ENCODE measurements around the gene DNAH6.

DNAH6 gene

GRCh38 chr2:84491741-84492140, 24.6 kb upstream of the DNAH6 start:
- TF ChIP-seq ZFX (IDR thresholded peaks at IDR 0.05; ENCODE audit: borderline replicate concordance) = no peak
- TF ChIP-seq, protein P1, sequence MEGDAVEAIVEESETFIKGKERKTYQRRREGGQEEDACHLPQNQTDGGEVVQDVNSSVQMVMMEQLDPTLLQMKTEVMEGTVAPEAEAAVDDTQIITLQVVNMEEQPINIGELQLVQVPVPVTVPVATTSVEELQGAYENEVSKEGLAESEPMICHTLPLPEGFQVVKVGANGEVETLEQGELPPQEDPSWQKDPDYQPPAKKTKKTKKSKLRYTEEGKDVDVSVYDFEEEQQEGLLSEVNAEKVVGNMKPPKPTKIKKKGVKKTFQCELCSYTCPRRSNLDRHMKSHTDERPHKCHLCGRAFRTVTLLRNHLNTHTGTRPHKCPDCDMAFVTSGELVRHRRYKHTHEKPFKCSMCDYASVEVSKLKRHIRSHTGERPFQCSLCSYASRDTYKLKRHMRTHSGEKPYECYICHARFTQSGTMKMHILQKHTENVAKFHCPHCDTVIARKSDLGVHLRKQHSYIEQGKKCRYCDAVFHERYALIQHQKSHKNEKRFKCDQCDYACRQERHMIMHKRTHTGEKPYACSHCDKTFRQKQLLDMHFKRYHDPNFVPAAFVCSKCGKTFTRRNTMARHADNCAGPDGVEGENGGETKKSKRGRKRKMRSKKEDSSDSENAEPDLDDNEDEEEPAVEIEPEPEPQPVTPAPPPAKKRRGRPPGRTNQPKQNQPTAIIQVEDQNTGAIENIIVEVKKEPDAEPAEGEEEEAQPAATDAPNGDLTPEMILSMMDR (IDR thresholded peaks at IDR 0.05) = no peak

GRCh38 chr2:84492571-84492970, 23.7 kb upstream of the DNAH6 start:
- TF ChIP-seq, protein P1 (IDR thresholded peaks at IDR 0.05) = 0 out of 2 replicates have a peak, but pooled peaks have one; percentile 8
- TF ChIP-seq ZFX (IDR thresholded peaks at IDR 0.05; ENCODE audit: borderline replicate concordance) = no peak
- H3K27ac ChIP-seq = no peak overlapping the region

More at GRCh38 chr2:84491741-84492140, 24.6 kb upstream of the DNAH6 start:
- H3K27ac ChIP-seq = no peak overlapping the region

- no peak overlapping the region for H3K27ac ChIP-seq
- no peak for TF ChIP-seq ZFX (IDR thresholded peaks at IDR 0.05; ENCODE audit: borderline replicate concordance)
- TF ChIP-seq, protein P1 (IDR thresholded peaks at IDR 0.05) = no peak
Observed at GRCh38 chr2:84493514-84493913, 22.8 kb upstream of the DNAH6 start.

- H3K27ac ChIP-seq = no peak overlapping the region
- TF ChIP-seq ZFX (IDR thresholded peaks at IDR 0.05; ENCODE audit: borderline replicate concordance) = no peak
- TF ChIP-seq, protein P1 (IDR thresholded peaks at IDR 0.05) = no peak
Observed at GRCh38 chr2:84494070-84494469, 22.2 kb upstream of the DNAH6 start.

GRCh38 chr2:84495539-84496146, 20.7 kb upstream of the DNAH6 start:
- no peak for TF ChIP-seq ZFX (IDR thresholded peaks at IDR 0.05; ENCODE audit: borderline replicate concordance)
- TF ChIP-seq, protein P1 (IDR thresholded peaks at IDR 0.05) = peak; percentile 74
- no peak overlapping the region for H3K27ac ChIP-seq

- no peak overlapping the region for H3K27ac ChIP-seq
- TF ChIP-seq ZFX (IDR thresholded peaks at IDR 0.05; ENCODE audit: borderline replicate concordance) = no peak
- TF ChIP-seq, protein P1 (IDR thresholded peaks at IDR 0.05) = no peak
Observed at GRCh38 chr2:84496386-84496785, 19.9 kb upstream of the DNAH6 start.

- H3K27ac ChIP-seq = no peak overlapping the region
- TF ChIP-seq, protein P1 (IDR thresholded peaks at IDR 0.05) = no peak
- no peak for TF ChIP-seq ZFX (IDR thresholded peaks at IDR 0.05; ENCODE audit: borderline replicate concordance)
Observed at GRCh38 chr2:84497285-84497684, 19.0 kb upstream of the DNAH6 start.

All from 22Rv1 (cell line).